ENCODE data around the gene METTL24.

DNA sequence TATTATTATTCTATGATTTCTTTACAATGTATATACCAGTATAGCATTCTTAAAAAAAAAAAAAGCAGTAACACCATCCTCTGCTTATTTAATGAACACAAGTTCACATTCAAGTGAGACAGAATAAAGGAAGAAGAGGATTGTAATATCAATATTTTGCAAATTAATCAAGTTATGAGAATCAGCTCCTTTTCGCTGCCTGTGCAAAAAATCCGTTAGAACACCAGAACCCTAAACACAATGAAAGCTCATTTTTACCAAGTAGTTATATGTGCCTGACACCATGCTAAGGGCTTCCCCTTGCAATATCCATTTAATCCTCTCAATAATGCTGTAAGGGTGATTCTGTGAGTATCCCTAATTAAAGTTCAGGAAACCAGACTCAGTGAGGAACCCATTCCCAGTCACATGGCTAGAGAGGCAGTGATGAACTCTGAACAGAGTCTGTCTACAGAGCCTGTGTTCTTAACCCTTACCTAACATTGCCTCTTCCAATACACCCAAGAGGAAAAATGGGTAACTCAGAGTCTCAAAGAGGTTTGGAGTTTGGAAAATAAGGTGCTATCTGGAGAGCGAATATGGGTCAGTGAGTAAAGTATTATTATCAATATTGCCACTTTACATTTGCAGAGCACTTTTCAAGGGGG, 111.1 kb downstream of the METTL24 start:
- TF ChIP-seq CTCF (conservative IDR thresholded peaks at IDR 0.05 in 1 of 2, IDR thresholded peaks at IDR 0.05 in 1 of 2; ENCODE audit: extremely low read depth in 1 of 2, insufficient read depth in 1 of 2, low read depth in 1 of 2, low read length in 2 of 2) (no peak), EZH2 (IDR thresholded peaks at IDR 0.05; ENCODE audit: borderline replicate concordance, low read length) (no peak)

All from mammary epithelial cell (primary cell).